ENCODE results near the gene RNF111. TPM values are rescaled to one million over a fixed set of nuclear protein-coding genes. Genes with fewer than 3 reads are reported as not detected.
A peak's percentile ranks its signal among the peaks of the same experiment; 100 is the strongest.

Gene RNF111
- total and polyA plus RNA-seq, 2 of the 13 experiments (the other 11 are each of a cell fraction or from before 2014, with no cell fraction given), result 12.1 to 23.1 TPM

DNA sequence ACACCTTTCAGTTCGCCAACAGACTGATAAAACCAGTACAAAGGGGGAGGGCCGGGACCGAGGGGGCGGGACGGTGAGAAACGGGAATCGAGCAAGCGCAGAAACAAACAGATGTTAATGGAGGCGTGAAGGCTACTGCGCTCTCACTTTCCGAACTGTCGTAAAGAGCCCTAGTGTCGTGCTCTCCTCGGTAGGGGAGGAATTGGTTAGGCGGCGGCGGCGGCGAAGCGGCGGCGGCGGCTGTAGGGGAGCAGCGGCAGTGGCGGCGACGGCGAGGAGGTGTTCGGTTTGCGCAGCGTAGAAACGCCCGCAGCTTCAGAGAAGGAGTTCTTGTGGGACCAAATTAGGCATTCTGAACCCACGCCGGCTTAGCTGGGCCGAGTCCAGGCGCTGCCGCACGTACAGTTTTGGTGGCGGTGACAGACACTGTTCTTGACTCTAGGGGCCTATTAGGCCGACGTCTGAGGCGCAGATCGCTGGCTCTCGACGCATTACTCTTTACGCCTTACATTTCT, at the start of gene RNF111 (continued):
- TF ChIP-seq, protein P1, sequence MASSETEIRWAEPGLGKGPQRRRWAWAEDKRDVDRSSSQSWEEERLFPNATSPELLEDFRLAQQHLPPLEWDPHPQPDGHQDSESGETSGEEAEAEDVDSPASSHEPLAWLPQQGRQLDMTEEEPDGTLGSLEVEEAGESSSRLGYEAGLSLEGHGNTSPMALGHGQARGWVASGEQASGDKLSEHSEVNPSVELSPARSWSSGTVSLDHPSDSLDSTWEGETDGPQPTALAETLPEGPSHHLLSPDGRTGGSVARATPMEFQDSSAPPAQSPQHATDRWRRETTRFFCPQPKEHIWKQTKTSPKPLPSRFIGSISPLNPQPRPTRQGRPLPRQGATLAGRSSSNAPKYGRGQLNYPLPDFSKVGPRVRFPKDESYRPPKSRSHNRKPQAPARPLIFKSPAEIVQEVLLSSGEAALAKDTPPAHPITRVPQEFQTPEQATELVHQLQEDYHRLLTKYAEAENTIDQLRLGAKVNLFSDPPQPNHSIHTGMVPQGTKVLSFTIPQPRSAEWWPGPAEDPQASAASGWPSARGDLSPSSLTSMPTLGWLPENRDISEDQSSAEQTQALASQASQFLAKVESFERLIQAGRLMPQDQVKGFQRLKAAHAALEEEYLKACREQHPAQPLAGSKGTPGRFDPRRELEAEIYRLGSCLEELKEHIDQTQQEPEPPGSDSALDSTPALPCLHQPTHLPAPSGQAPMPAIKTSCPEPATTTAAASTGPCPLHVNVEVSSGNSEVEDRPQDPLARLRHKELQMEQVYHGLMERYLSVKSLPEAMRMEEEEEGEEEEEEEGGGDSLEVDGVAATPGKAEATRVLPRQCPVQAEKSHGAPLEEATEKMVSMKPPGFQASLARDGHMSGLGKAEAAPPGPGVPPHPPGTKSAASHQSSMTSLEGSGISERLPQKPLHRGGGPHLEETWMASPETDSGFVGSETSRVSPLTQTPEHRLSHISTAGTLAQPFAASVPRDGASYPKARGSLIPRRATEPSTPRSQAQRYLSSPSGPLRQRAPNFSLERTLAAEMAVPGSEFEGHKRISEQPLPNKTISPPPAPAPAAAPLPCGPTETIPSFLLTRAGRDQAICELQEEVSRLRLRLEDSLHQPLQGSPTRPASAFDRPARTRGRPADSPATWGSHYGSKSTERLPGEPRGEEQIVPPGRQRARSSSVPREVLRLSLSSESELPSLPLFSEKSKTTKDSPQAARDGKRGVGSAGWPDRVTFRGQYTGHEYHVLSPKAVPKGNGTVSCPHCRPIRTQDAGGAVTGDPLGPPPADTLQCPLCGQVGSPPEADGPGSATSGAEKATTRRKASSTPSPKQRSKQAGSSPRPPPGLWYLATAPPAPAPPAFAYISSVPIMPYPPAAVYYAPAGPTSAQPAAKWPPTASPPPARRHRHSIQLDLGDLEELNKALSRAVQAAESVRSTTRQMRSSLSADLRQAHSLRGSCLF (CRISPR knock-in tag; IDR thresholded peaks at IDR 0.05; ENCODE audit: borderline replicate concordance), result no peak
- TF ChIP-seq ZNF678 (CRISPR knock-in tag; IDR thresholded peaks at IDR 0.05) (no peak), SRY (CRISPR knock-in tag; IDR thresholded peaks at IDR 0.05) (0 out of 2 replicates have a peak, but pooled peaks have one; percentile 67), ZNF724P (CRISPR knock-in tag; IDR thresholded peaks at IDR 0.05; ENCODE audit: borderline replicate concordance) (no peak), POLR2A (IDR thresholded peaks at IDR 0.05; ENCODE audit: insufficient read depth in 1 of 2, low read depth in 2 of 2, low read length in 2 of 2) (peak; percentile 50 to 69; a peak in 3 of 4 replicates), PHF21A (CRISPR knock-in tag; IDR thresholded peaks at IDR 0.05) (peak; percentile 63; the same call in 1 of the 2 replicates), HCFC1 (IDR thresholded peaks at IDR 0.05; ENCODE audit: low read depth, low read length) (no peak), KLF9 (CRISPR knock-in tag; IDR thresholded peaks at IDR 0.05; ENCODE audit: low read depth) (no peak; the same call in 1 of the 2 replicates), ZNF530 (CRISPR knock-in tag; IDR thresholded peaks at IDR 0.05; ENCODE audit: low read depth) (no peak), STAT5B (CRISPR knock-in tag; IDR thresholded peaks at IDR 0.05) (no peak), MIER3 (CRISPR knock-in tag; IDR thresholded peaks at IDR 0.05; ENCODE audit: borderline replicate concordance) (no peak; the same call in 1 of the 2 replicates), ZNF33B (CRISPR knock-in tag; IDR thresholded peaks at IDR 0.05) (no peak)
- TF ChIP-seq, protein P2, sequence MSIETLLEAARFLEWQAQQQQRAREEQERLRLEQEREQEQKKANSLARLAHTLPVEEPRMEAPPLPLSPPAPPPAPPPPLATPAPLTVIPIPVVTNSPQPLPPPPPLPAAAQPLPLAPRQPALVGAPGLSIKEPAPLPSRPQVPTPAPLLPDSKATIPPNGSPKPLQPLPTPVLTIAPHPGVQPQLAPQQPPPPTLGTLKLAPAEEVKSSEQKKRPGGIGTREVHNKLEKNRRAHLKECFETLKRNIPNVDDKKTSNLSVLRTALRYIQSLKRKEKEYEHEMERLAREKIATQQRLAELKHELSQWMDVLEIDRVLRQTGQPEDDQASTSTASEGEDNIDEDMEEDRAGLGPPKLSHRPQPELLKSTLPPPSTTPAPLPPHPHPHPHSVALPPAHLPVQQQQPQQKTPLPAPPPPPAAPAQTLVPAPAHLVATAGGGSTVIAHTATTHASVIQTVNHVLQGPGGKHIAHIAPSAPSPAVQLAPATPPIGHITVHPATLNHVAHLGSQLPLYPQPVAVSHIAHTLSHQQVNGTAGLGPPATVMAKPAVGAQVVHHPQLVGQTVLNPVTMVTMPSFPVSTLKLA (IDR thresholded peaks at IDR 0.05), result no peak
- TF ChIP-seq, protein P3, sequence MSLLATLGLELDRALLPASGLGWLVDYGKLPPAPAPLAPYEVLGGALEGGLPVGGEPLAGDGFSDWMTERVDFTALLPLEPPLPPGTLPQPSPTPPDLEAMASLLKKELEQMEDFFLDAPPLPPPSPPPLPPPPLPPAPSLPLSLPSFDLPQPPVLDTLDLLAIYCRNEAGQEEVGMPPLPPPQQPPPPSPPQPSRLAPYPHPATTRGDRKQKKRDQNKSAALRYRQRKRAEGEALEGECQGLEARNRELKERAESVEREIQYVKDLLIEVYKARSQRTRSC (CRISPR knock-in tag; IDR thresholded peaks at IDR 0.05; ENCODE audit: low read depth), result no peak
- TF ChIP-seq, protein P4, sequence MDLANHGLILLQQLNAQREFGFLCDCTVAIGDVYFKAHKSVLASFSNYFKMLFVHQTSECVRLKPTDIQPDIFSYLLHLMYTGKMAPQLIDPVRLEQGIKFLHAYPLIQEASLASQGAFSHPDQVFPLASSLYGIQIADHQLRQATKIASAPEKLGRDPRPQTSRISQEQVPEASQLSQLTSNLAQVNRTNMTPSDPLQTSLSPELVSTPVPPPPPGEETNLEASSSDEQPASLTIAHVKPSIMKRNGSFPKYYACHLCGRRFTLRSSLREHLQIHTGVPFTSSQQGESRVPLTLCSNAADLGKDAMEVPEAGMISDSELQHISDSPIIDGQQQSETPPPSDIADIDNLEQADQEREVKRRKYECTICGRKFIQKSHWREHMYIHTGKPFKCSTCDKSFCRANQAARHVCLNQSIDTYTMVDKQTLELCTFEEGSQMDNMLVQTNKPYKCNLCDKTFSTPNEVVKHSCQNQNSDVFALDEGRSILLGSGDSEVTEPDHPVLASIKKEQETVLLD (CRISPR knock-in tag; IDR thresholded peaks at IDR 0.05; ENCODE audit: low read depth), result no peak; the same call in 1 of the 2 replicates
- TF ChIP-seq, protein P5, sequence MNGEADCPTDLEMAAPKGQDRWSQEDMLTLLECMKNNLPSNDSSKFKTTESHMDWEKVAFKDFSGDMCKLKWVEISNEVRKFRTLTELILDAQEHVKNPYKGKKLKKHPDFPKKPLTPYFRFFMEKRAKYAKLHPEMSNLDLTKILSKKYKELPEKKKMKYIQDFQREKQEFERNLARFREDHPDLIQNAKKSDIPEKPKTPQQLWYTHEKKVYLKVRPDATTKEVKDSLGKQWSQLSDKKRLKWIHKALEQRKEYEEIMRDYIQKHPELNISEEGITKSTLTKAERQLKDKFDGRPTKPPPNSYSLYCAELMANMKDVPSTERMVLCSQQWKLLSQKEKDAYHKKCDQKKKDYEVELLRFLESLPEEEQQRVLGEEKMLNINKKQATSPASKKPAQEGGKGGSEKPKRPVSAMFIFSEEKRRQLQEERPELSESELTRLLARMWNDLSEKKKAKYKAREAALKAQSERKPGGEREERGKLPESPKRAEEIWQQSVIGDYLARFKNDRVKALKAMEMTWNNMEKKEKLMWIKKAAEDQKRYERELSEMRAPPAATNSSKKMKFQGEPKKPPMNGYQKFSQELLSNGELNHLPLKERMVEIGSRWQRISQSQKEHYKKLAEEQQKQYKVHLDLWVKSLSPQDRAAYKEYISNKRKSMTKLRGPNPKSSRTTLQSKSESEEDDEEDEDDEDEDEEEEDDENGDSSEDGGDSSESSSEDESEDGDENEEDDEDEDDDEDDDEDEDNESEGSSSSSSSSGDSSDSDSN (CRISPR knock-in tag; IDR thresholded peaks at IDR 0.05), result 0 out of 2 replicates have a peak, but pooled peaks have one; percentile 54
- TF ChIP-seq, protein P6, sequence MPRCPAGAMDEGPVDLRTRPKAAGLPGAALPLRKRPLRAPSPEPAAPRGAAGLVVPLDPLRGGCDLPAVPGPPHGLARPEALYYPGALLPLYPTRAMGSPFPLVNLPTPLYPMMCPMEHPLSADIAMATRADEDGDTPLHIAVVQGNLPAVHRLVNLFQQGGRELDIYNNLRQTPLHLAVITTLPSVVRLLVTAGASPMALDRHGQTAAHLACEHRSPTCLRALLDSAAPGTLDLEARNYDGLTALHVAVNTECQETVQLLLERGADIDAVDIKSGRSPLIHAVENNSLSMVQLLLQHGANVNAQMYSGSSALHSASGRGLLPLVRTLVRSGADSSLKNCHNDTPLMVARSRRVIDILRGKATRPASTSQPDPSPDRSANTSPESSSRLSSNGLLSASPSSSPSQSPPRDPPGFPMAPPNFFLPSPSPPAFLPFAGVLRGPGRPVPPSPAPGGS (CRISPR knock-in tag; IDR thresholded peaks at IDR 0.05), result no peak
